Neural cell (in vitro differentiated cells): Measurements from ENCODE around the gene ANKFN1. TPM values are rescaled to one million over a fixed set of nuclear protein-coding genes. Genes with fewer than 3 reads are reported as not detected.

Experiments used
- H2AFZ ChIP-seq: fragments of 200-600, 300-800 bp; sonication (generic), shearing (Covaris generic); 2 replicates; pipeline ENCODE4 v1.6.0; 2014; ENCODE audit warnings: low read depth, mild to moderate bottlenecking, antibody characterized with exemption, low read length, moderate library complexity
- H3F3A ChIP-seq: fragments of 200-600 bp; shearing (Covaris generic); 2 replicates; pipeline ENCODE4 v1.6.1; 2016; ENCODE audit warnings: mild to moderate bottlenecking, moderate library complexity, mixed read lengths, antibody characterized with exemption, low read length; ENCODE audit not compliant: insufficient read depth, poor library complexity, severe bottlenecking
- H3K27ac ChIP-seq: fragments of 200-600, 300-800 bp; sonication (generic), shearing (Covaris generic); 2 replicates; pipeline ENCODE4 v1.5.1; 2014; ENCODE audit warnings: mild to moderate bottlenecking, low read length, moderate library complexity
- H3K27me3 ChIP-seq: fragments of 300-800, 200-600 bp; sonication (generic), shearing (Covaris generic); 2 replicates; pipeline ENCODE4 v1.6.0; 2014; ENCODE audit warnings: mild to moderate bottlenecking, low read depth, low read length, moderate library complexity; ENCODE audit not compliant: insufficient read depth
- H3K36me3 ChIP-seq: fragments of 300-800, 200-600 bp; sonication (generic), shearing (Covaris generic); 2 replicates; pipeline ENCODE4 v1.5.1; 2014; ENCODE audit warnings: mild to moderate bottlenecking, antibody characterized with exemption, low read length, moderate library complexity; ENCODE audit not compliant: insufficient read depth
- H3K4me2 ChIP-seq: fragments of 300-800, 200-600 bp; sonication (generic), shearing (Covaris generic); 2 replicates; pipeline ENCODE4 v1.6.0; 2014; ENCODE audit warnings: mild to moderate bottlenecking, low read length
- H3K4me3 ChIP-seq: fragments of 300-800, 200-600 bp; sonication (generic), shearing (Covaris generic); 2 replicates; pipeline ENCODE4 v1.5.1; 2014; ENCODE audit warnings: mild to moderate bottlenecking, low read length, moderate library complexity
- H3K79me2 ChIP-seq: fragments of 200-600 bp; shearing (Covaris generic); replicated peaks from 2 replicates; pipeline ENCODE4 v1.6.0; 2014; ENCODE audit warnings: mild to moderate bottlenecking, low read length, moderate library complexity; ENCODE audit not compliant: insufficient read depth
- H3K9ac ChIP-seq: fragments of 300-800, 200-600 bp; sonication (generic), shearing (Covaris generic); 2 replicates; pipeline ENCODE4 v1.6.1; 2016; ENCODE audit warnings: mild to moderate bottlenecking, low read length, mixed read lengths
- H3K9me2 ChIP-seq: fragments of 200-600 bp; shearing (Covaris generic); 2 replicates; pipeline ENCODE4 v1.6.1; 2016; ENCODE audit warnings: mild to moderate bottlenecking, low read length, mixed read lengths; ENCODE audit not compliant: insufficient read depth
- H3K9me3 ChIP-seq: fragments of 200-600, 300-800 bp; sonication (generic), shearing (Covaris generic); 2 replicates; pipeline ENCODE4 v1.6.1; 2016; ENCODE audit warnings: mild to moderate bottlenecking, mixed run types, low read length, moderate library complexity, mixed read lengths
- H4K20me1 ChIP-seq: fragments of 200-600 bp; shearing (Covaris generic); 2 replicates; pipeline ENCODE4 v1.6.1; 2016; ENCODE audit warnings: mild to moderate bottlenecking, mixed run types; ENCODE audit not compliant: insufficient read depth
- EP300 ChIP-seq: fragments of 450-650 bp; conservative IDR thresholded peaks from 2 replicates; pipeline ENCODE4 v1.6.1; 2014; ENCODE audit warnings: antibody characterized with exemption, mild to moderate bottlenecking, moderate library complexity; ENCODE audit not compliant: poor library complexity, severe bottlenecking
- EZH2 ChIP-seq: fragments of 200-600, 300-800 bp; shearing (Covaris generic), sonication (generic); IDR thresholded peaks from 2 replicates; pipeline ENCODE4 v1.6.1; 2014; ENCODE audit warnings: antibody characterized with exemption, low read length, borderline replicate concordance, mild to moderate bottlenecking; ENCODE audit not compliant: insufficient read depth, poor library complexity, severe bottlenecking
- MXI1 ChIP-seq: fragments of 450-650 bp; conservative IDR thresholded peaks from 2 replicates; pipeline ENCODE4 v1.6.1; 2014; ENCODE audit warnings: antibody characterized with exemption, mild to moderate bottlenecking; ENCODE audit not compliant: poor library complexity, severe bottlenecking
- POLR2AphosphoS5 ChIP-seq: IDR thresholded peaks from 2 replicates; pipeline ENCODE4 v1.6.1; 2012
- RAD21 ChIP-seq: fragments of 450-650 bp; conservative IDR thresholded peaks from 2 replicates; pipeline ENCODE4 v1.6.1; 2014; ENCODE audit warnings: antibody characterized with exemption, mild to moderate bottlenecking, moderate library complexity
- SMC3 ChIP-seq: fragments of 450-650 bp; conservative IDR thresholded peaks from 2 replicates; pipeline ENCODE4 v1.6.1; 2014; ENCODE audit warnings: antibody characterized with exemption, mild to moderate bottlenecking, moderate library complexity; ENCODE audit not compliant: poor library complexity
- TAF1 ChIP-seq: IDR thresholded peaks from 2 replicates; pipeline ENCODE4 v1.6.1; 2012; ENCODE audit warnings: low read depth
- polyA plus RNA-seq: library from polyadenylated mRNA; depleted of rRNA; stranded (reverse); fragments of >200 nt; gene quantifications from 2 replicates; pipeline ENCODE4 v1.2.3, GENCODE V29; 2014
- TF ChIP-seq, protein P1 (sequence below): IDR thresholded peaks from 2 replicates; pipeline ENCODE4 v1.6.1; 2012; ENCODE audit warnings: borderline replicate concordance
- TF ChIP-seq, protein P2 (sequence below): fragments of 450-650 bp; IDR thresholded peaks from 2 replicates; pipeline ENCODE4 v1.5.1; 2014; ENCODE audit warnings: antibody characterized with exemption, mild to moderate bottlenecking, moderate library complexity; ENCODE audit not compliant: poor library complexity, severe bottlenecking

The ANKFN1 gene
- polyA plus RNA-seq, 1 donor from 2014 or later: 0.14 TPM

- Histone ChIP-seq H3K27ac (no peak overlapping the region), H3K27me3 (no peaks in the 10 kb centered on the region), H3K9ac (no peak overlapping the region), H3K4me2 (no peak overlapping the region), H4K20me1 (no peaks in the 10 kb centered on the region), H3K4me3 (no peak overlapping the region), H2AFZ (no peak overlapping the region), H3F3A (no peaks in the 10 kb centered on the region), H3K36me3 (no peaks in the 10 kb centered on the region), H3K79me2 (no peaks in the 10 kb centered on the region), H3K9me2 (no peaks in the 10 kb centered on the region), H3K9me3 (no peaks in the 10 kb centered on the region)
- no peak for TF ChIP-seq MXI1
- no peak for TF ChIP-seq POLR2AphosphoS5
- TF ChIP-seq EZH2: no peak
- TF ChIP-seq RAD21: no peak
- no peak for TF ChIP-seq SMC3
- TF ChIP-seq, protein P1, sequence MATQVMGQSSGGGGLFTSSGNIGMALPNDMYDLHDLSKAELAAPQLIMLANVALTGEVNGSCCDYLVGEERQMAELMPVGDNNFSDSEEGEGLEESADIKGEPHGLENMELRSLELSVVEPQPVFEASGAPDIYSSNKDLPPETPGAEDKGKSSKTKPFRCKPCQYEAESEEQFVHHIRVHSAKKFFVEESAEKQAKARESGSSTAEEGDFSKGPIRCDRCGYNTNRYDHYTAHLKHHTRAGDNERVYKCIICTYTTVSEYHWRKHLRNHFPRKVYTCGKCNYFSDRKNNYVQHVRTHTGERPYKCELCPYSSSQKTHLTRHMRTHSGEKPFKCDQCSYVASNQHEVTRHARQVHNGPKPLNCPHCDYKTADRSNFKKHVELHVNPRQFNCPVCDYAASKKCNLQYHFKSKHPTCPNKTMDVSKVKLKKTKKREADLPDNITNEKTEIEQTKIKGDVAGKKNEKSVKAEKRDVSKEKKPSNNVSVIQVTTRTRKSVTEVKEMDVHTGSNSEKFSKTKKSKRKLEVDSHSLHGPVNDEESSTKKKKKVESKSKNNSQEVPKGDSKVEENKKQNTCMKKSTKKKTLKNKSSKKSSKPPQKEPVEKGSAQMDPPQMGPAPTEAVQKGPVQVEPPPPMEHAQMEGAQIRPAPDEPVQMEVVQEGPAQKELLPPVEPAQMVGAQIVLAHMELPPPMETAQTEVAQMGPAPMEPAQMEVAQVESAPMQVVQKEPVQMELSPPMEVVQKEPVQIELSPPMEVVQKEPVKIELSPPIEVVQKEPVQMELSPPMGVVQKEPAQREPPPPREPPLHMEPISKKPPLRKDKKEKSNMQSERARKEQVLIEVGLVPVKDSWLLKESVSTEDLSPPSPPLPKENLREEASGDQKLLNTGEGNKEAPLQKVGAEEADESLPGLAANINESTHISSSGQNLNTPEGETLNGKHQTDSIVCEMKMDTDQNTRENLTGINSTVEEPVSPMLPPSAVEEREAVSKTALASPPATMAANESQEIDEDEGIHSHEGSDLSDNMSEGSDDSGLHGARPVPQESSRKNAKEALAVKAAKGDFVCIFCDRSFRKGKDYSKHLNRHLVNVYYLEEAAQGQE: no peak
- TF ChIP-seq TAF1: no peak
- TF ChIP-seq EP300: no peak
- TF ChIP-seq, protein P2, sequence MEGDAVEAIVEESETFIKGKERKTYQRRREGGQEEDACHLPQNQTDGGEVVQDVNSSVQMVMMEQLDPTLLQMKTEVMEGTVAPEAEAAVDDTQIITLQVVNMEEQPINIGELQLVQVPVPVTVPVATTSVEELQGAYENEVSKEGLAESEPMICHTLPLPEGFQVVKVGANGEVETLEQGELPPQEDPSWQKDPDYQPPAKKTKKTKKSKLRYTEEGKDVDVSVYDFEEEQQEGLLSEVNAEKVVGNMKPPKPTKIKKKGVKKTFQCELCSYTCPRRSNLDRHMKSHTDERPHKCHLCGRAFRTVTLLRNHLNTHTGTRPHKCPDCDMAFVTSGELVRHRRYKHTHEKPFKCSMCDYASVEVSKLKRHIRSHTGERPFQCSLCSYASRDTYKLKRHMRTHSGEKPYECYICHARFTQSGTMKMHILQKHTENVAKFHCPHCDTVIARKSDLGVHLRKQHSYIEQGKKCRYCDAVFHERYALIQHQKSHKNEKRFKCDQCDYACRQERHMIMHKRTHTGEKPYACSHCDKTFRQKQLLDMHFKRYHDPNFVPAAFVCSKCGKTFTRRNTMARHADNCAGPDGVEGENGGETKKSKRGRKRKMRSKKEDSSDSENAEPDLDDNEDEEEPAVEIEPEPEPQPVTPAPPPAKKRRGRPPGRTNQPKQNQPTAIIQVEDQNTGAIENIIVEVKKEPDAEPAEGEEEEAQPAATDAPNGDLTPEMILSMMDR: no peak
Observed at GRCh38 chr17:56109836-56110235, 43.4 kb upstream of the ANKFN1 start.

DNA sequence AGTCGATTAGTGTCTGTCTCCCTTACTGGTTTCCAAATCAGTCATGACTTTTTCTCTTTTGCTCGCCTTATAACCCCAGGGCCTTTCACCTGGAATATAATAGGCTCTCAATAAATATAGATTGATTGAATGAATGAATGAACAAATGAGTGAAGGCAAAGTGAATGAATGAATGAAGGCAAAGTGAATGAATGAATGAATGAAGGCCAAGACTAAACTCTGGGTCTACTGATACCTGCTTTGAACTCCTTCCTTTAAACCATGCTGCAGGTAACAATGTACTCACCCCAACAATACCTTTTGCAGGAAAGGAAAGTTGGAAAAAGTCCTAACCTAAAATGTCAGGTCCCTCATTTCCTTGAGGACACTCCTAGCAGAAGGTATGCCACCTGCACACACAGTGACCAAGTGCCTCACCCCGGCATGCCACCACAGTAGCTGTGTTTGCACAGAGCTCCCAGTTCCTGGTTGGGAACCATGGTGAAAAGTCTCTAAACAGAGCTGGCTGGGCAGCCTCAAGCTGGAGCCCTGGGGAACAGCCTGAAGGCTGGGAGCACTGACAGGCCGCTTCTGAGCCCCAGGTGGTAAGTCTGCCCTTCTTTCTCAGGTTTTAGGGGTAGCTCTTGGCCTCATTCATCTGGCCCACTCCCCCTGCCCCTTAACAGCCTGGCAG, 42.7 kb upstream of the ANKFN1 start:
- no peaks in the 10 kb centered on the region for H3K9me2 ChIP-seq

More for the DNA sequence above, 42.7 kb upstream of the ANKFN1 start:
- Histone ChIP-seq H3K4me2 (no peak overlapping the region), H4K20me1 (no peaks in the 10 kb centered on the region), H3K27me3 (no peaks in the 10 kb centered on the region), H3K4me3 (no peak overlapping the region), H3K36me3 (no peaks in the 10 kb centered on the region), H2AFZ (no peak overlapping the region), H3K9ac (no peak overlapping the region), H3K79me2 (no peaks in the 10 kb centered on the region), H3F3A (no peaks in the 10 kb centered on the region), H3K27ac (no peak overlapping the region), H3K9me3 (no peaks in the 10 kb centered on the region)
- TF ChIP-seq EP300: no peak
